HUES64 (cell line): Measurements from ENCODE around the gene HSFX2.
"Not testable (repeated sequence)": the region's sequence is repeated elsewhere in the genome, so short reads cannot be mapped to it uniquely, and the experiment has no call there.

Experiments used
- H3K27ac ChIP-seq: 2 replicates; pipeline ENCODE4 v1.7.0; 2013; ENCODE audit warnings: low read depth, low read length, inconsistent platforms
- H3K27me3 ChIP-seq: 2 replicates; pipeline ENCODE4 v1.6.1; 2013; ENCODE audit warnings: mild to moderate bottlenecking, low read length; ENCODE audit not compliant: insufficient read depth
- H3K36me3 ChIP-seq: 2 replicates; pipeline ENCODE4 v1.6.1; 2013; ENCODE audit warnings: mild to moderate bottlenecking, low read length; ENCODE audit not compliant: insufficient read depth
- H3K4me1 ChIP-seq: 2 replicates; pipeline ENCODE4 v1.6.1; 2013; ENCODE audit warnings: mild to moderate bottlenecking, low read length, moderate library complexity; ENCODE audit not compliant: insufficient read depth
- H3K4me3 ChIP-seq: 2 replicates; pipeline ENCODE4 v1.5.1; 2013; ENCODE audit warnings: mild to moderate bottlenecking, low read length, moderate library complexity
- H3K9ac ChIP-seq: 2 replicates; pipeline ENCODE4 v1.6.1; 2013; ENCODE audit warnings: mild to moderate bottlenecking, low read depth, low read length
- H3K9me3 ChIP-seq: 2 replicates; pipeline ENCODE4 v1.6.1; 2013; ENCODE audit warnings: low read depth, low read length; ENCODE audit not compliant: insufficient read depth
- WGBS: fragments of 150-250, 120-280 bp; methylation state at CpG from one replicate; pipeline ENCODE4 v1.1.7; 2013; ENCODE audit warnings: missing lambda C conversion rate; 5-methylcytosine and 5-hydroxymethylcytosine counted together

Gene HSFX2

GRCh38 chrX:149628280-149628679 lies 33.2 kb upstream of the HSFX2 start:
- 87% methylated on average over 3 of the region's 3 CpGs for WGBS
- Histone ChIP-seq H3K27me3 (peaks cover 18% of the 10 kb centered on the region), H3K27ac (no peak overlapping the region), H3K36me3 (no peaks in the 10 kb centered on the region), H3K4me1 (peaks cover 4% of the 10 kb centered on the region; the same call in 1 of the 2 replicates), H3K9me3 (no peaks in the 10 kb centered on the region), H3K4me3 (no peak overlapping the region), H3K9ac (no peak overlapping the region)

GRCh38 chrX:149626829-149627228 lies 31.7 kb upstream of the HSFX2 start:
- WGBS, result 71% methylated on average over 5 of the region's 8 CpGs
- H3K4me1 ChIP-seq, result not testable (repeated sequence)

GRCh38 chrX:149619662-149620061 lies 24.5 kb upstream of the HSFX2 start:
- not testable (repeated sequence) for H3K4me1 ChIP-seq, H3K27ac ChIP-seq, H3K9me3 ChIP-seq, H3K9ac ChIP-seq, H3K36me3 ChIP-seq, H3K27me3 ChIP-seq, H3K4me3 ChIP-seq
- WGBS, result no CpG with 5 or more reads among the region's 1 CpG

More at GRCh38 chrX:149626829-149627228, 31.7 kb upstream of the HSFX2 start:
- not testable (repeated sequence) for H3K27ac ChIP-seq, H3K27me3 ChIP-seq, H3K4me3 ChIP-seq, H3K36me3 ChIP-seq, H3K9me3 ChIP-seq, H3K9ac ChIP-seq

GRCh38 chrX:149618871-149619270 lies 23.8 kb upstream of the HSFX2 start:
- H3K27me3 ChIP-seq, result no peaks in the 10 kb centered on the region
- H3K9ac ChIP-seq, result no peak overlapping the region
- H3K4me1 ChIP-seq, result no peaks in the 10 kb centered on the region
- H3K9me3 ChIP-seq, result no peaks in the 10 kb centered on the region
- no CpG with 5 or more reads among the region's 3 CpGs for WGBS
- no peaks in the 10 kb centered on the region for H3K36me3 ChIP-seq
- no peak overlapping the region for H3K27ac ChIP-seq
- no peak overlapping the region for H3K4me3 ChIP-seq

- H3K9ac ChIP-seq, result no peak overlapping the region
- H3K4me3 ChIP-seq, result no peak overlapping the region
These were observed 16.6 kb upstream of the HSFX2 start for GRCh38 chrX:149611623-149612175.

GRCh38 chrX:149610511-149610910 lies 15.4 kb upstream of the HSFX2 start:
- H3K4me1 ChIP-seq, result no peaks in the 10 kb centered on the region
- no peak overlapping the region for H3K4me3 ChIP-seq
- H3K27ac ChIP-seq, result no peak overlapping the region
- no peaks in the 10 kb centered on the region for H3K27me3 ChIP-seq
- 75% methylated on average over 5 of the region's 5 CpGs for WGBS
- H3K36me3 ChIP-seq, result peaks cover 14% of the 10 kb centered on the region
- H3K9me3 ChIP-seq, result no peaks in the 10 kb centered on the region
- H3K9ac ChIP-seq, result no peak overlapping the region

More at GRCh38 chrX:149611623-149612175, 16.6 kb upstream of the HSFX2 start:
- no peak overlapping the region for H3K27ac ChIP-seq
- H3K4me1 ChIP-seq, result no peaks in the 10 kb centered on the region
- H3K27me3 ChIP-seq, result no peaks in the 10 kb centered on the region
- WGBS, result no CpG with 5 or more reads among the region's 1 CpG
- H3K9me3 ChIP-seq, result no peaks in the 10 kb centered on the region
- H3K36me3 ChIP-seq, result peaks cover 7% of the 10 kb centered on the region; the same call in 1 of the 2 replicates

- no peaks in the 10 kb centered on the region for H3K9me3 ChIP-seq
These were observed 12.6 kb upstream of the HSFX2 start for GRCh38 chrX:149607699-149608098.

GRCh38 chrX:149605248-149605885 lies 10.3 kb upstream of the HSFX2 start:
- not testable (repeated sequence) for H3K27ac ChIP-seq, H3K27me3 ChIP-seq, H3K9ac ChIP-seq, H3K4me1 ChIP-seq, H3K4me3 ChIP-seq, H3K9me3 ChIP-seq
- H3K36me3 ChIP-seq, result peaks cover 14% of the 10 kb centered on the region
- 93% methylated on average over 7 of the region's 7 CpGs for WGBS

More at GRCh38 chrX:149607699-149608098, 12.6 kb upstream of the HSFX2 start:
- no peak overlapping the region for H3K27ac ChIP-seq
- no peak overlapping the region for H3K4me3 ChIP-seq
- no peak overlapping the region for H3K9ac ChIP-seq
- no peaks in the 10 kb centered on the region for H3K27me3 ChIP-seq
- H3K4me1 ChIP-seq, result no peaks in the 10 kb centered on the region
- H3K36me3 ChIP-seq, result peaks cover 14% of the 10 kb centered on the region

GRCh38 chrX:149598603-149599002 lies 3.5 kb upstream of the HSFX2 start:
- H3K9ac ChIP-seq, H3K9me3 ChIP-seq, H3K4me1 ChIP-seq, H3K27me3 ChIP-seq, H3K36me3 ChIP-seq, H3K27ac ChIP-seq, H3K4me3 ChIP-seq: not testable (repeated sequence)
- 37% methylated on average over 3 of the region's 11 CpGs for WGBS

- H3K4me3 ChIP-seq, H3K4me1 ChIP-seq, H3K27ac ChIP-seq, H3K9me3 ChIP-seq, H3K27me3 ChIP-seq, H3K9ac ChIP-seq, H3K36me3 ChIP-seq: not testable (repeated sequence)
- WGBS, result no CpG with 5 or more reads among the region's 7 CpGs
These were observed 829 bp upstream of the HSFX2 start for GRCh38 chrX:149595943-149596342.

- not testable (repeated sequence) for H3K36me3 ChIP-seq, H3K27me3 ChIP-seq, H3K9me3 ChIP-seq, H3K27ac ChIP-seq, H3K9ac ChIP-seq, H3K4me3 ChIP-seq, H3K4me1 ChIP-seq
- no CpG with 5 or more reads among the region's 7 CpGs for whole genome bisulfite sequencing
These were observed 4.1 kb downstream of the HSFX2 start for GRCh38 chrX:149590993-149591392.

GRCh38 chrX:149587359-149587758 lies 7.8 kb downstream of the HSFX2 start, which contains the start of gene MAGEA9B:
TSS of gene MAGEA9B (minus strand) at chrX:149587459. CDS start at chrX:149583179, 4,280 bp downstream.
- H3K27ac ChIP-seq, result not testable (repeated sequence)
- no CpG with 5 or more reads among the region's 12 CpGs for WGBS

More at GRCh38 chrX:149587359-149587758, 7.8 kb downstream of the HSFX2 start, which contains the start of gene MAGEA9B:
- not testable (repeated sequence) for H3K27me3 ChIP-seq, H3K4me1 ChIP-seq, H3K9ac ChIP-seq, H3K4me3 ChIP-seq, H3K36me3 ChIP-seq, H3K9me3 ChIP-seq
